ENCODE data around the gene BLTP2.

The BLTP2 gene

DNA sequence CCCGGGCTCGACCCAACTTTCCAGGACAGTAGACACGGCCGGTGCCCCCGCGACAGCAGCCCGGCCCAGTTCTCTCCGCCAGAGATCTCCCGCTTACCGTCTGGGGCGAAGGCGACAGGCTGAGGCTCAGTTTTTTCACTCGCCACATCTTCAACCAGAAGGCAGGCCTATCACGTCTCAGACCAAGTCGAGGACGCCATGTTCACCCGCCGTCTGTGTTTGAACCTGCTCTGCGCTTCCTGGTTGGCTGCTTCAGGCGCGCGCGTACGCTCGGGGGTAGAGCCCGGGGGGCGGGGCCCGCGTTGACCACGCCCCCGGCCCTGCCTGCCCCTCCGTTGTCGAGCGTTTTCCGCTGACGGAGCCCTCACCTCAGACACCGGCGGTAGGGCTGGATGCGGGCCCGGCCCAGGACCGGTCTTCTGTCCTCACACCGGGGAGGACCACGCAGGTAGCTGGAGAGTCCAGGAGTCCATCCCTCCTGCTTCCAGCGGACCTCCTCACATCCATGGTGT is 46.1 kb downstream of the BLTP2 start, which contains the start of gene SPAG5:
Gene SPAG5, minus strand, starts transcription at position 227 of the 512 bp plus-strand sequence. Its CDS starts 79 bp downstream, at position 148.
- peak; percentile 95 for DNase-seq (ENCODE audit: low spot score)

DNA sequence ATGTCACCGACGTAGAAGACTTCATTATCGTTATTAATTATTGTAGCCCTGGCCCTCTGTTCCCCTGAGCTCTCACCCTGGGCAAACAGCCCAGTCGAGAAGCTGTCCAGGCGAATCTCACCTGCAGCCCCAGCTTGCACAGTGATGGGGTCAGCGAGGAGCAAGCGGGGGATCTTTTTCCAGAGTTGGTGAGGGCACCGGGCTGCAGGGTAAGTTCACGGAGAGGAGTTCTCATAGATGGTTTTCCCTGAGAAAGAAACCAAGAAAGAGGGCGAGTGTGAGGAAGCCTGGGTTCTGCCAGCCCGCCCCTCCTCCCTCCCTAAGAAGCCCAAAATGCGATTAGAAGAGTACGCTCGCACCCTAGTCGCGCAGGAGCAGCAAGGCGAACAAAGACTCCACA is 46.6 kb downstream of the BLTP2 start:
- no peak for DNase-seq (ENCODE audit: low spot score)

- no peak for DNase-seq (ENCODE audit: low spot score)
Measured at GRCh38 chr17:28597606-28598383, 47.2 kb downstream of the BLTP2 start.
